GM13976 (cell line): Measurements from ENCODE around the gene SRSF4.

Experiments used
- DNase-seq: peaks from one replicate; pipeline ENCODE4 v3.0.0; 2012; ENCODE audit warnings: low spot score
- CTCF ChIP-seq: IDR thresholded peaks from 2 replicates; pipeline ENCODE4 v1.5.1; 2012; ENCODE audit warnings: borderline replicate concordance, mild to moderate bottlenecking; ENCODE audit not compliant: insufficient read depth; ENCODE audit errors: extremely low read depth, missing control alignments, control extremely low read depth
- in situ Hi-C: fragments of 300-500 bp; cut with MboI; formaldehyde crosslinking; loops from one replicate; pipeline ENCODE4 v1.12.0; 2022; ENCODE audit warnings: low sequenced_read_pairs, mixed read lengths, inconsistent platforms; ENCODE audit not compliant: unreplicated experiment

SRSF4 gene

GRCh38 chr1:29181413-29182225, at the start of gene SRSF4:
TSS of gene SRSF4 (minus strand) at chr1:29181900. CDS start at chr1:29181752, 148 bp downstream.
- DNase-seq, result peak; percentile 99
- in situ Hi-C loops, result no loop called here
- TF ChIP-seq CTCF, result peak; percentile 77

DNA sequence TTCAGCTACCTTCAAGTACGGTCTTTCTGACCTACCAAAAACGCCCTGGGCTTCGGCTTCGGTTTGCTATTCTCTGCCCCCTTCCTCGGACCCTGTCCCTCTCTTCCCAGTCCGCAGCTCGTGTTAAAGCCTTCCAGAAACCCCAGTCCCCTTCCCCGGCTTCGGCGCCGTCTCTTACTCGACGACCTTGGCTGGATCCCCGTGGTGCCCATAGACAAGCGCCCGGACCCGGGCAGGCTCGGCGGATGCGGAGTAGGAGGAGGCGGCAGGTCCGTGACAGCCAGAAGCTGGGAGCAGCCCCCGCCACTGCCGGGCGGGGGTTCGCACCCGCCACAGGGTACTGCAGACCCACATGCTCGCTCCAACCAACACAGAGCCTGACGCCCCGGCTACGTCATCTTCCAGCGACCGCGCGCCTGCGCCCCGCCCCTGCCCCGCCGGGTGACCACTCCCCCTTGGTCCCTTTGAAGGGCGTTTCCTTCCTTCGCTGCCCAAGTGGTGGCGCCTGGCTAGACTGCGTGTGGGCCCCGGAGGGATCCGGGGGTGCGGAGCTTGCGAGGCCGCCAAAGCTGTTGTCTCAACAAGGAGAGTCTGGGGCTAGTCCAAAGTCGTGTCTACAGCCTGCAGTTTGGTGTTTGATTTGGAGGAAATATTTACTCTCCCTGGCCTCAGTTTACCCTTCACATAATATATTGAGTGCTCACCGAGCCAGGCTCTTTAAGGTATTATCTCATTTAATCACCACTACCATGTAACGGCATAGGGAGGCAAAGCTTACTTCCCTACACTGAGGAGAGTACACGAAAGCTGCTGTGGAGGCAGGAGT, 49.1 kb upstream of the SRSF4 start, which contains the start of gene MECR:
MECR (minus strand) TSS at position 382 of the 826 bp plus-strand sequence; CDS start at position 354, 28 bp downstream.
- in situ Hi-C loops, result loop anchor here (25.0 kb wide), 1 partner anchor 1482 kb away; the partner anchor contains the start of gene MATN1

DNA sequence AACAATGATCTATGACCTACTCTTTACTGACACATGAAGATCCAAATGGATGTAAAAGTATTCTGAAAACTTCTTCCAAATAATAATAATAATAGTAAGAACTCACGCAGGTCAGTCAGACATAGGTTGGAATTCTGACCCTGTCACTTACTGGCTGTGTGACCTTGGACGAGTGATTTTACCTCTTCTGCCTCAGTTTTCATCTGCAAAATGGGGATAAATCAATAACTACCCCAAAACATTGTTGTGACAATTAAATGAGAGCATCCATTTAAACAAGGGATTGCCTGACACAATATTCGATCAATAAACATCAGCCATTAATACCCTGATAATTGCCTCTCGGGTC, 48.5 kb upstream of the SRSF4 start:
- in situ Hi-C loops, result loop anchor here (25.0 kb wide), 1 partner anchor 1482 kb away; the partner anchor contains the start of gene MATN1
- no peak for DNase-seq
- TF ChIP-seq CTCF, result no peak

More for the DNA sequence above, 49.1 kb upstream of the SRSF4 start, which contains the start of gene MECR:
- DNase-seq, result peak; percentile 98
- peak; percentile 19 for TF ChIP-seq CTCF

- no peak for TF ChIP-seq CTCF
- DNase-seq, result no peak
- in situ Hi-C loops, result loop anchor here (25.0 kb wide), 1 partner anchor 1485 kb away; the partner anchor contains the start of gene MATN1
These were observed 45.8 kb upstream of the SRSF4 start for GRCh38 chr1:29227511-29227910.

DNA sequence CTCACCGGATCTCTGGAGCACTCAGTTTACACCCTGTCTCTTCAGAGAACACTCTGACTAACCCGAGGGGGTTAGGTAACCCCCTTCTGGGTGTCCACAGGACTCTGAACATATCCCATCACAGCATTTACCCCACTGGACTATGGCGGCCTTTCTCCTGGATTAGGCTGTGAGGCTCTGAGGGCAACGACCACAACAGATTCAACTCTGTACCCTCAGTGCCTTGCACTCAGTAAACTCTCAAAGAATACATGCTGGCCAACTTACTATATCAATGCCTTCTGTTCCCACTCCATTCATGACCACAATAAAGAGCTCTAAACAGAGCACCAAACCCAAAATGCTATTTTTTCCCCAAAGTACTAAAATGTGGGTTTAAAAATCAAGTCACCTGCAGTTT, 43.7 kb upstream of the SRSF4 start:
- in situ Hi-C loops, result loop anchor here (25.0 kb wide), 1 partner anchor 1487 kb away; the partner anchor contains the start of gene MATN1
- no peak for DNase-seq
- no peak for TF ChIP-seq CTCF

DNA sequence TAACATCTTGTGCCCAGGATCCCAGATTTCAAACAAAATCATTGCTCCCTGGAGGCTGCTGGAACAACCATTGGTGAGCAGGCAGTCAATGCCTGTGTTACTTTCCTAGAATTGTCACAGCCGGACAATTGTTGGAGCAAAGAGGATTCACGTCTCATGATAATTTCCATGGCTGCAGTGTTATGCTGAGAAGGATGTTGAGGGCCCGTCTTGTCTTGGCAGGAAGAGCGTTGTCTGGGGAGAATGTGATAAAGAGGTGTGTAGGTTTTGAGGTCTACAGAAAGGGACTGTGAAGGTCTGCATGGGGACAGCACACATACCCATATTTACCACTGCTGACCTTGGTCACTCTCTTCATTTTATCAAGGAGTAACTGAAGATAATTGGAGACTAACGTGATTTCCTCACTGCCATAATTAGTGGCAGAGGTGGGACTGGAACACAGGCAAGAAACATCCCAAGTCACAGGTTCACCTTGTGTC, 42.7 kb upstream of the SRSF4 start:
- in situ Hi-C loops, result no loop called here
- TF ChIP-seq CTCF, result no peak
- DNase-seq, result no peak
